ENCODE measurements around the gene DBET.
"Not testable (repeated sequence)": the region's sequence is repeated elsewhere in the genome, so short reads cannot be mapped to it uniquely, and the experiment has no call there.

The DBET gene

GRCh38 chr4:190064342-190064741, at the start of gene DBET:
Gene DBET, plus strand, starts transcription at chr4:190064502.
- DNase-seq (ENCODE audit: low spot score): not testable (repeated sequence)

- DNase-seq (ENCODE audit: low spot score): peak; percentile 58
- TF ChIP-seq, protein P1, sequence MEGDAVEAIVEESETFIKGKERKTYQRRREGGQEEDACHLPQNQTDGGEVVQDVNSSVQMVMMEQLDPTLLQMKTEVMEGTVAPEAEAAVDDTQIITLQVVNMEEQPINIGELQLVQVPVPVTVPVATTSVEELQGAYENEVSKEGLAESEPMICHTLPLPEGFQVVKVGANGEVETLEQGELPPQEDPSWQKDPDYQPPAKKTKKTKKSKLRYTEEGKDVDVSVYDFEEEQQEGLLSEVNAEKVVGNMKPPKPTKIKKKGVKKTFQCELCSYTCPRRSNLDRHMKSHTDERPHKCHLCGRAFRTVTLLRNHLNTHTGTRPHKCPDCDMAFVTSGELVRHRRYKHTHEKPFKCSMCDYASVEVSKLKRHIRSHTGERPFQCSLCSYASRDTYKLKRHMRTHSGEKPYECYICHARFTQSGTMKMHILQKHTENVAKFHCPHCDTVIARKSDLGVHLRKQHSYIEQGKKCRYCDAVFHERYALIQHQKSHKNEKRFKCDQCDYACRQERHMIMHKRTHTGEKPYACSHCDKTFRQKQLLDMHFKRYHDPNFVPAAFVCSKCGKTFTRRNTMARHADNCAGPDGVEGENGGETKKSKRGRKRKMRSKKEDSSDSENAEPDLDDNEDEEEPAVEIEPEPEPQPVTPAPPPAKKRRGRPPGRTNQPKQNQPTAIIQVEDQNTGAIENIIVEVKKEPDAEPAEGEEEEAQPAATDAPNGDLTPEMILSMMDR (IDR thresholded peaks at IDR 0.05; ENCODE audit: extremely low read depth, missing control alignments): peak; percentile 8
These were observed 49.3 kb upstream of the DBET start for GRCh38 chr4:190014771-190015537.

DNA sequence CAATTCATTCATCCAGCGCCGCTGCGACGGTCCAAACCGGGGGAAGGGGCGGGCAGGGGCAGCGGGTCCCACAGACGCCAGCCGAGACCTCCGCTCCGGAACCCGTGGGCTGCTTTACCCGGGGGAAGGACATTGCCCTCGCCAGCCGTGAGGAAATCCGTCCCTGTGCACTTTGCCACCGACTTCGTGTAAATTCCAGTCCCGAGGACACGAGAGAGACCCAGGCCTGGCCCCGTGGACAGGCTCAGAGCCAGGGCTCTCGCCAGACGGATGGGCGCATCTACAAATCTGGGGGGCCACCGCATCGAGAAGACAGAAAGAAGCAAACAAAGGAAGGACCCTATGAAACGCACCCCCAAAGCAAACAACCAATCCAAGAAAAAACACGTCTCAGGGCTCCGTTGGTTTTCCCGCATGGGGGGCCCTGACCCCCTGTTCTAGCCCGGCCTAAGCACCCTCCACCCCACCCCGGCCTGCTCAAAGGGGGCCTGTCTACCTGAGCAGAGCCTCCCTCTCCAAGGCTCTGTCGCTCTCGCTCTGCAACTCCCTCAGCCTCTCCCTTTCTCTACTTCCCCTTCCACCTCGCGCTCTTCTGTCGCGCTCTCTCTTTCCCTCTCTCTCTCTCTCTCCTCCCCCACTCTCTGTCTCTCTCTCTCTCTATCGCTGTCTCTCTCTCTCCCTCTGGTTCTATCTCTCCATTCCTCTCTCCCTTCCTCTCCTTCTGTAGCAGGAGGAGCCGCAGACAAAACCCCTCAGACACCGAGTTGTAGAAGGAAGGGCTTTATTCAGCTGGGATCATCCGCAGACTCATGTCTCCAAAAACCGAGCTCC, 48.5 kb upstream of the DBET start:
- DNase-seq (ENCODE audit: low spot score): peak; percentile 10
- TF ChIP-seq, protein P1 (IDR thresholded peaks at IDR 0.05; ENCODE audit: extremely low read depth, missing control alignments): no peak

DNA sequence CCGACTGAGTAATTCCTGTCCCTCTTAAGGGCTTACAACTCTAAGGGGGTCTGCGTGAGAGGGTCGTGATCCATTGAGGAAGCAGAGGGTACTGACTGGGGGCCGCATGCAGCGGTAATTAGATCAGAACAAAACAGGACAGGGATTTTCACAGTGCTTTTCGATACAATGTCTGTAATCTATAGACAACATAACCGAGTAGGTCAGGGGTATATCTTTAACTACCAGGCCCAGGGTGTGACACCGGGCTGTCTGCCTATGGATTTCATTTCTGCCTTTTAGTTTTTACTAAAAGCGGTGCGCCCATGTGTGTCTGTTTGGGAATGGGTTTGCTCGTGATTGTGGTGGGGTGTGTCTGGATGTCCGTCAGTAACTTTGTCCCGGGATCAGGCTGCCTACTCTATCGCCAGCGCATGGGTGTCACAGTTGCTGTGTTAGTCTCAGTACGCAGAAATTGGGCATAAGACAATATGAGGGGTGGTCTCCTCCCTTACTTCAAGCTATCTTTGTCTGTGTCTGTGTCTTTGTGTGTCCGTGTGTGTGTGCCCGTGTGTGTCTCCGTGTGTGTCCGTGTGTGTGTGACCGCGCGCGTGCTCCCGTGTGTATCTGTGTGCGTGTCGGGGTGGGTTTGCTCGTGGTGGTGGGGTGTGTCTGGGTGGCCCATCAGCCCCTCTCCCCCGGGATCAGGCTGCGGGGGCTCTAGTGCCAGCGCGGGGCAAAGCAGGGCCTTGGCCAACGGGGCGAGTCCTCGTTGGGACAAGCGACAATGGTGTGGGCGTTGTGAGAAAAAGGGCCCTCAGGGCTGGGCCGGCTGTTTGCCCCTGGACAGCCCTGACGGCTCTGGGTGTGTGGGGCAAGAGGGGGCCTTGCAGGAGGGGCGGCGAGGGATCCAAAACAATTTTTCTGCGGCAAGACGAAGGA, 47.7 kb upstream of the DBET start:
- DNase-seq (ENCODE audit: low spot score): no peak
- TF ChIP-seq, protein P1 (IDR thresholded peaks at IDR 0.05; ENCODE audit: extremely low read depth, missing control alignments): no peak

DNA sequence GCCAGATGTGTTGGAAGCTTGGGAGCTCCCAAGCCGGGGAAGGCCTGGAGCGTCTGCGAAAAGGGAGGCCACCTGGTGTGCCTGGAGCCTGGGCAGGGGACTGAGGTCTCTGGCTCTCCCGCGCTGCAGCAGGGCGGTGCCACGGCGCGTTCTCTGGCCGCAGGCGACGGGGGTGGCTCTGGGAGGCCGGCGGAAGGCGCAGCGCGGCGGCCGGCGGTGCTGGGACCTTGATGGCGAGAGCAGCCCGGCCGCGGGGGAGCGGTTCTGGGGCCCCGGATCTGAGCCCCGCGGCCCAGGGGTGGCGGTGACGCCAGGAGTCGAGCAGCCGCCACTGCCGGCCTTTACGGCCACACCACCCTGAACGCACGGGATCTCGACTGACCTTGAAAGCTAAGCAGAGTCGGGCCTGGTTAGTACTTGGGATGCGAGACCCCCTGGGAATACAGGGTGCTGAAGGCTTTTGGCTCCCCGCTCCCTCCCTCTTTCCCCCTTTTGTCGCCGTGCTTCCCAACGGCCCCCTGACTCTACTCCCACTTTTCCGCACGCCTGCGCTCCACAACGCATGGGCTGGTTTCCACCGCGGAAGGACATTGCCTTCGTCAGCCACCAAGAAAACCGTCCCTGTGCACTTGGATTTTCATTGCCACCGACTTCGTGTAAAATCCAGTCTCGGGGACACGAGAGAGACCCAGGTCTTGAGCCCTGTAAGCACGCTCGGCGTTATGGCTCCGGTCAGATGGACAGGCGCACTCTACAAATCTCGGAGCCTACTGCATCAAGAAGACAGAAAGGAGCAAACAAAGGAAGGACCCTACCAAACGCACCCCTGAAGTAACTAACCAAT, 46.7 kb upstream of the DBET start:
- TF ChIP-seq, protein P1 (IDR thresholded peaks at IDR 0.05; ENCODE audit: extremely low read depth, missing control alignments): no peak
- peak; percentile 55 for DNase-seq (ENCODE audit: low spot score)

DNA sequence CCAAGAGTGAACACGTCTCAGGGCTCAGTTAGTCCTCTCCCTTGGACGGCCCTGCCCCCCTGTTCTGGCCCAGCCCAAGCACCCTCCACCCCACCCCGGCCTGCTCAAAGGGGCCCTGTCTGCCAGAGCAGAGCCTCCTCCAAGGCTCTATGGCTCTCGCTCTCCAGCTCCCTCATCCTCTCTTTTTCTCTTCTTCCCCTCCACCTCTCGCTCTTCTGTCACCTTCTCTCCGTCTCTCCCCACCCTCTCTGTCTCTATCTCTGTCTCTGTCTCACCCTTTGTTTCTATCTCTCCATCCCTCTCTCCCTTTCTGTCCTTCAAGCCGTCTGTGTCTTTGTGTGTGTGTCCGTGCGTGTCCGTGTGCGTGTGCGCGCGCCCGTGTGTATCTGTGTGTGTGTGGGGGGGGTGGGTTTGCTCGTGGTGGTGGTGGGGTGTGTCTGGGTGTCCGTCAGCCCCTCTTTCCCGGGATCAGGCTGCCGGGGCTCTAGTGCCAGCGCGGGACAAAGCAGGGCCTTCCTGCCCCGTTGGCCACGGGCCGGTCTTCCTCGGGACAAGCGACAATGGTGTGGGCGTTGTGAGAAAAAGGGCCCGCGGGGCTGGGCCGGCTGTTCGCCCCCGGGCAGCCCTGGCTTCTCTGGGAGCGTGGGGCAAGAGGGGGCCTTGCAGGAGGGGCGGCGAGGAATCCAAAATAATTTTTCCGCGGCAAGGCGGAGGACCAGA, 45.9 kb upstream of the DBET start:
- TF ChIP-seq, protein P1 (IDR thresholded peaks at IDR 0.05; ENCODE audit: extremely low read depth, missing control alignments): no peak
- DNase-seq (ENCODE audit: low spot score): no peak

Measured in GM20000 (cell line).